Astrocyte (in vitro differentiated cells and primary cell): ENCODE results near the gene ETNK1. TPM values are rescaled to one million over a fixed set of nuclear protein-coding genes. Genes with fewer than 3 reads are reported as not detected.

Experiments
- DNase-seq: peaks from one replicate; pipeline ENCODE4 v3.0.0-alpha.2; 2010; ENCODE audit warnings: low read depth
- FAIRE-seq: peaks from 2 replicates; lab custom pipeline; 2011; peaks lifted over from hg19 to GRCh38; lab: Jason Lieb, UNC
- H2AFZ ChIP-seq: 2 replicates; pipeline ENCODE4 v1.6.0; 2012; ENCODE audit warnings: low read depth, low read length, inconsistent platforms
- H3K27ac ChIP-seq: 2 replicates; pipeline ENCODE4 v1.5.1; 2011; ENCODE audit warnings: low read depth, low read length, inconsistent platforms
- H3K27me3 ChIP-seq: 2 replicates; pipeline ENCODE4 v1.6.0; 2011; ENCODE audit warnings: low read length, inconsistent platforms; ENCODE audit not compliant: insufficient read depth
- H3K36me3 ChIP-seq: 2 replicates; pipeline ENCODE4 v1.5.1; 2011; ENCODE audit warnings: low read length, inconsistent platforms; ENCODE audit not compliant: insufficient read depth
- H3K4me1 ChIP-seq: 2 replicates; pipeline ENCODE4 v1.5.1; 2011; ENCODE audit warnings: low read length, inconsistent platforms; ENCODE audit not compliant: insufficient read depth
- H3K4me2 ChIP-seq: 2 replicates; pipeline ENCODE4 v1.6.0; 2012; ENCODE audit warnings: low read length, inconsistent platforms
- H3K4me3 ChIP-seq: 2 replicates; pipeline ENCODE4 v1.5.1; 2011; ENCODE audit warnings: low read depth, mild to moderate bottlenecking, low read length, inconsistent platforms; ENCODE audit not compliant: insufficient read depth
- H3K79me2 ChIP-seq: 2 replicates; pipeline ENCODE4 v1.6.0; 2012; ENCODE audit warnings: mild to moderate bottlenecking, low read length, inconsistent platforms; ENCODE audit not compliant: insufficient read depth
- H3K9ac ChIP-seq: 2 replicates; pipeline ENCODE4 v1.6.0; 2012; ENCODE audit warnings: mild to moderate bottlenecking, low read length, inconsistent platforms
- H3K9me3 ChIP-seq: 2 replicates; pipeline ENCODE4 v1.5.1; 2012; ENCODE audit warnings: low read depth, mild to moderate bottlenecking, low read length, inconsistent platforms; ENCODE audit not compliant: insufficient read depth
- H4K20me1 ChIP-seq: 2 replicates; pipeline ENCODE4 v1.6.0; 2012; ENCODE audit warnings: low read length, inconsistent platforms; ENCODE audit not compliant: insufficient read depth
- H3K27ac Mint-ChIP-seq: one replicate; pipeline ENCODE4 v1.8.0; 2021; ENCODE audit warnings: mild to moderate bottlenecking, mixed read lengths; ENCODE audit not compliant: unreplicated experiment
- H3K27me3 Mint-ChIP-seq: one replicate; pipeline ENCODE4 v1.8.0; 2021; ENCODE audit warnings: low read depth, mixed read lengths; ENCODE audit not compliant: unreplicated experiment
- H3K36me3 Mint-ChIP-seq: one replicate; pipeline ENCODE4 v1.8.0; 2021; ENCODE audit warnings: low read depth, mixed read lengths; ENCODE audit not compliant: unreplicated experiment
- H3K4me1 Mint-ChIP-seq: one replicate; pipeline ENCODE4 v1.8.0; 2021; ENCODE audit warnings: low read depth, mixed read lengths; ENCODE audit not compliant: unreplicated experiment
- H3K4me3 Mint-ChIP-seq: one replicate; pipeline ENCODE4 v1.8.0; 2021; ENCODE audit warnings: mild to moderate bottlenecking, moderate library complexity, mixed read lengths; ENCODE audit not compliant: unreplicated experiment
- H3K9me3 Mint-ChIP-seq: one replicate; pipeline ENCODE4 v1.8.0; 2021; ENCODE audit warnings: mild to moderate bottlenecking, mixed read lengths; ENCODE audit not compliant: unreplicated experiment
- CTCF ChIP-seq: IDR thresholded peaks from 2 replicates; pipeline ENCODE4 v1.5.1; 2011; ENCODE audit warnings: low read depth, mild to moderate bottlenecking, inconsistent platforms, low read length, moderate library complexity; ENCODE audit not compliant: insufficient read depth
- EZH2 ChIP-seq: IDR thresholded peaks from 2 replicates; pipeline ENCODE4 v1.6.1; 2012; ENCODE audit warnings: mild to moderate bottlenecking, low read length, inconsistent platforms; ENCODE audit not compliant: insufficient read depth
- total RNA-seq: library from RNA; stranded (reverse); gene quantifications from 2 replicates; pipeline ENCODE4 v1.2.1, GENCODE V29; 2021

Gene ETNK1
- total RNA-seq, 1 donor from 2014 or later: 50.0 TPM

- no peak overlapping the region for H3K4me2 ChIP-seq
- H4K20me1 ChIP-seq: peaks cover 3% of the 10 kb centered on the region
- peaks cover 16% of the 10 kb centered on the region for H3K36me3 Mint-ChIP-seq
- TF ChIP-seq EZH2 (no peak), CTCF (no peak)
- FAIRE-seq (no peak), DNase-seq (no peak)
- H3K27me3 ChIP-seq: no peaks in the 10 kb centered on the region
- no peaks in the 10 kb centered on the region for H3K79me2 ChIP-seq
- no peaks in the 10 kb centered on the region for H3K9me3 Mint-ChIP-seq
- H3K36me3 ChIP-seq: peaks cover 4% of the 10 kb centered on the region
- no peak overlapping the region for H3K27ac ChIP-seq
- no peak overlapping the region for H3K4me3 Mint-ChIP-seq
- H3K9ac ChIP-seq: no peak overlapping the region
- H3K9me3 ChIP-seq: no peaks in the 10 kb centered on the region
- H3K27me3 Mint-ChIP-seq: no peaks in the 10 kb centered on the region
- no peak overlapping the region for H3K4me3 ChIP-seq
- no peak overlapping the region for H3K27ac Mint-ChIP-seq
- peaks cover 11% of the 10 kb centered on the region for H3K4me1 ChIP-seq
- no peak overlapping the region for H2AFZ ChIP-seq
- H3K4me1 Mint-ChIP-seq: peaks cover 7% of the 10 kb centered on the region
Measured at GRCh38 chr12:22683131-22683530, 58.2 kb downstream of the ETNK1 start.

- Histone ChIP-seq H3K9ac (no peak overlapping the region), H3K4me3 (no peak overlapping the region), H3K4me2 (no peak overlapping the region), H3K4me1 (peaks cover 11% of the 10 kb centered on the region), H3K27me3 (no peaks in the 10 kb centered on the region), H3K9me3 (no peaks in the 10 kb centered on the region), H3K36me3 (peaks cover 4% of the 10 kb centered on the region), H3K79me2 (no peaks in the 10 kb centered on the region), H4K20me1 (peaks cover 3% of the 10 kb centered on the region), H2AFZ (no peak overlapping the region), H3K27ac (no peak overlapping the region)
- TF ChIP-seq CTCF (peak; percentile 69), EZH2 (no peak)
- H3K4me3 Mint-ChIP-seq: no peak overlapping the region
- no peak overlapping the region for H3K27ac Mint-ChIP-seq
- DNase-seq: peak; percentile 33
- no peaks in the 10 kb centered on the region for H3K9me3 Mint-ChIP-seq
- peaks cover 8% of the 10 kb centered on the region for H3K36me3 Mint-ChIP-seq
- FAIRE-seq: peak; percentile 92
- H3K27me3 Mint-ChIP-seq: no peaks in the 10 kb centered on the region
- H3K4me1 Mint-ChIP-seq: peaks cover 7% of the 10 kb centered on the region
Measured at GRCh38 chr12:22684140-22685118, 59.5 kb downstream of the ETNK1 start.

- H2AFZ ChIP-seq: no peak overlapping the region
- TF ChIP-seq EZH2 (no peak), CTCF (no peak)
- H3K79me2 ChIP-seq: no peaks in the 10 kb centered on the region
- H3K9ac ChIP-seq: no peak overlapping the region
- no peaks in the 10 kb centered on the region for H3K36me3 Mint-ChIP-seq
- H3K9me3 Mint-ChIP-seq: no peaks in the 10 kb centered on the region
- no peak for FAIRE-seq
- no peak overlapping the region for H3K4me3 ChIP-seq
- H3K36me3 ChIP-seq: no peaks in the 10 kb centered on the region
- H3K4me2 ChIP-seq: no peak overlapping the region
- H3K4me3 Mint-ChIP-seq: no peak overlapping the region
- no peak overlapping the region for H3K27ac ChIP-seq
- no peaks in the 10 kb centered on the region for H3K27me3 Mint-ChIP-seq
- peaks cover 7% of the 10 kb centered on the region for H3K4me1 Mint-ChIP-seq
- peaks cover 11% of the 10 kb centered on the region for H3K4me1 ChIP-seq
- H3K27ac Mint-ChIP-seq: no peak overlapping the region
- no peak for DNase-seq
- H3K27me3 ChIP-seq: no peaks in the 10 kb centered on the region
- H3K9me3 ChIP-seq: no peaks in the 10 kb centered on the region
- H4K20me1 ChIP-seq: no peaks in the 10 kb centered on the region
Measured at GRCh38 chr12:22686193-22686592, 61.2 kb downstream of the ETNK1 start.
